GM12878 (cell line): ENCODE measurements around the gene DCAF12L1. TPM values are rescaled to one million over a fixed set of nuclear protein-coding genes. Genes with fewer than 3 reads are reported as not detected.

ENCODE experiments used
- ATAC-seq: fragments of 200-7000 bp; cut with Tn5 transposase; 3 replicates; pipeline ENCODE4 v1.9.1; 2020; ENCODE audit warnings: mild to moderate bottlenecking, moderate library complexity
- BruUV-seq: library from RNA; stranded (reverse); fragments of 400-500 nt; replicated peaks from 2 replicates; lab custom pipeline; 2021; lab: Mats Ljungman, UMichigan
- CTCF ChIA-PET: fragments of 300-600 bp; sonication (Branson Sonifier 250); formaldehyde crosslinking; extraction: SDS; loops from one replicate; lab custom pipeline; 2021; ENCODE audit warnings: inconsistent platforms; lab: Yijun Ruan, JAX
- POLR2A ChIA-PET: fragments of 350-600 bp; formaldehyde crosslinking; extraction: SDS; loops from one replicate; lab custom pipeline; 2021; ENCODE audit warnings: inconsistent platforms; lab: Charles Lee
- RAD21 ChIA-PET: fragments of 300-600 bp; sonication (Branson Sonifier 250); formaldehyde crosslinking; loops from one replicate; lab custom pipeline; 2023; ENCODE audit warnings: antibody characterized with exemption; ENCODE audit not compliant: unreplicated experiment; lab: Charles Lee
- SMC1A ChIA-PET: fragments of 300-600 bp; sonication (Branson Sonifier 250); formaldehyde crosslinking; loops from one replicate; lab custom pipeline; 2023; ENCODE audit not compliant: unreplicated experiment, uncharacterized antibody; lab: Charles Lee
- DNase-seq: peaks from one replicate; pipeline ENCODE4 v3.0.0-alpha.2; 2011; ENCODE audit warnings: low read depth, low spot score
- FAIRE-seq: peaks from 3 replicates; lab custom pipeline; 2011; peaks lifted over from hg19 to GRCh38; lab: Jason Lieb, UNC
- H2AFZ ChIP-seq: 2 replicates; pipeline ENCODE4 v1.6.0; 2011; ENCODE audit warnings: low read depth, low read length, control low read depth; ENCODE audit not compliant: control insufficient read depth
- H3K27ac ChIP-seq: 2 replicates; pipeline ENCODE4 v1.5.1; 2011; ENCODE audit warnings: control low read depth; ENCODE audit not compliant: control insufficient read depth, insufficient read depth
- H3K27me3 ChIP-seq, 2 experiments: replicated peaks in 1 of 2; 2 replicates each; pipeline versions ENCODE4 v1.6.0 to v1.6.1; 2011; ENCODE audit warnings: low read length in 1 of 2; ENCODE audit not compliant: control insufficient read depth in 2 of 2, insufficient read depth in 2 of 2
- H3K36me3 ChIP-seq, 2 experiments: 2 replicates each; pipeline ENCODE4 v1.5.1; 2011; ENCODE audit warnings: low read length in 1 of 2; ENCODE audit not compliant: control insufficient read depth in 2 of 2, insufficient read depth in 2 of 2
- H3K4me1 ChIP-seq: 2 replicates; pipeline ENCODE4 v1.6.1; 2011; ENCODE audit warnings: mild to moderate bottlenecking, low read length, moderate library complexity, mixed read lengths; ENCODE audit not compliant: control insufficient read depth, insufficient read depth
- H3K4me2 ChIP-seq: 2 replicates; pipeline ENCODE4 v1.6.0; 2011; ENCODE audit warnings: control low read depth; ENCODE audit not compliant: control insufficient read depth, insufficient read depth
- H3K4me3 ChIP-seq: fragments of 200-600 bp; sonication (generic); 2 replicates; pipeline ENCODE4 v1.5.1; 2016
- H3K79me2 ChIP-seq: 2 replicates; pipeline ENCODE4 v1.6.0; 2011; ENCODE audit warnings: low read length; ENCODE audit not compliant: control insufficient read depth, insufficient read depth
- H3K9ac ChIP-seq: 2 replicates; pipeline ENCODE4 v1.8.0; 2011; ENCODE audit warnings: low read length, control low read depth, mixed read lengths; ENCODE audit not compliant: control insufficient read depth, insufficient read depth
- H3K9me3 ChIP-seq: replicated peaks from 3 replicates; pipeline ENCODE4 v1.5.1; 2011; ENCODE audit warnings: mild to moderate bottlenecking, low read length; ENCODE audit not compliant: control insufficient read depth, insufficient read depth
- H4K20me1 ChIP-seq: 2 replicates; pipeline ENCODE4 v1.6.0; 2011; ENCODE audit not compliant: control insufficient read depth, insufficient read depth
- HDGF ChIP-seq: fragments of 450-650 bp; IDR thresholded peaks from 2 replicates; pipeline ENCODE4 v1.6.1; 2016; ENCODE audit warnings: antibody characterized with exemption
- MTA2 ChIP-seq: fragments of 450-650 bp; IDR thresholded peaks from 2 replicates; pipeline ENCODE4 v1.6.1; 2016; ENCODE audit warnings: low read depth, mild to moderate bottlenecking, moderate library complexity
- NFIC ChIP-seq: IDR thresholded peaks from 2 replicates; pipeline ENCODE4 v1.6.1; 2012; ENCODE audit warnings: low read depth, mild to moderate bottlenecking, inconsistent platforms, low read length, moderate library complexity
- ZNF384 ChIP-seq: IDR thresholded peaks from 2 replicates; pipeline ENCODE4 v1.6.1; 2012; ENCODE audit warnings: low read depth, mild to moderate bottlenecking, low read length, improper control_type of control experiment, borderline replicate concordance
- WGBS: methylation state at CpG from one replicate; pipeline ENCODE4 v1.1.6; 2016; ENCODE audit warnings: low lambda C conversion rate; ENCODE audit not compliant: insufficient replicate concordance, insufficient coverage; ENCODE audit errors: missing lambda C conversion rate; 5-methylcytosine and 5-hydroxymethylcytosine counted together
- in situ Hi-C: fragments of 300-500 bp; cut with MboI; formaldehyde crosslinking; loops from 9 replicates; pipeline ENCODE4 v1.14.3; 2018; ENCODE audit warnings: mixed read lengths
- intact Hi-C: fragments of 100-400 bp; cut with micrococcal nuclease; formaldehyde crosslinking; loops from one replicate; pipeline ENCODE4 v1.14.2; 2022; ENCODE audit not compliant: unreplicated experiment
- polyA plus RNA-seq, 11 experiments: library from polyadenylated mRNA; depleted of rRNA in 4 of 11; unstranded in 6 of 11; stranded (reverse) in 5 of 11; fragments of >200 nt; fragmentation: Nextera tagmentation in 4 of 11; fragmentation: Illumina TruSeq in 1 of 11; extraction: Ambion mirVana in 4 of 11; extraction: Trizol in 1 of 11; gene quantifications; 1 replicate in 1 of 11; 2 replicates in 10 of 11; pipeline versions ENCODE4 v1.2.1 to v1.2.3, GENCODE V29; 2011 to 2016; ENCODE audit warnings: inconsistent platforms in 2 of 11, missing spikeins in 2 of 11, low read depth in 1 of 11
- total RNA-seq, 4 experiments: library from RNA; depleted of rRNA in 3 of 4; stranded (reverse); fragments of >200 nt in 3 of 4; fragmentation: Illumina TruSeq in 1 of 4; extraction: Trizol in 1 of 4; gene quantifications; 2 replicates each; pipeline versions ENCODE4 v1.2.1 to v1.2.3, GENCODE V29; 2013 to 2021
- TF ChIP-seq, protein P1 (sequence below): fragments of 150-350 bp; IDR thresholded peaks from 2 replicates; pipeline ENCODE4 v1.6.1; 2016; ENCODE audit warnings: low read depth, low read length

DCAF12L1 gene
- total and polyA plus RNA-seq, 10 of the 15 experiments (the other 5 are each of a cell fraction or from before 2014, with no cell fraction given): not detected

GRCh38 chrX:126557151-126557550 is 4.5 kb upstream of the DCAF12L1 start:
- no peak for DNase-seq
- Histone ChIP-seq H3K4me1 (no peaks in the 10 kb centered on the region), H3K27ac (no peak overlapping the region), H3K4me3 (no peak overlapping the region), H3K36me3 (no peaks in the 10 kb centered on the region), H3K4me2 (no peak overlapping the region), H3K27me3 (no peaks in the 10 kb centered on the region), H4K20me1 (no peaks in the 10 kb centered on the region), H3K9ac (no peak overlapping the region), H3K9me3 (no peaks in the 10 kb centered on the region; the same call in 2 of the 3 replicates)
- no peak for FAIRE-seq
- ATAC-seq: no peak
- ChIA-PET SMC1A (no interaction called here), RAD21 (no interaction called here)
- in situ Hi-C loops (no loop called here), intact Hi-C loops (no loop called here)
- WGBS: 4% methylated on average over 1 of the region's 1 CpG
- BruUV-seq: no TSS peak
- TF ChIP-seq, protein P1, sequence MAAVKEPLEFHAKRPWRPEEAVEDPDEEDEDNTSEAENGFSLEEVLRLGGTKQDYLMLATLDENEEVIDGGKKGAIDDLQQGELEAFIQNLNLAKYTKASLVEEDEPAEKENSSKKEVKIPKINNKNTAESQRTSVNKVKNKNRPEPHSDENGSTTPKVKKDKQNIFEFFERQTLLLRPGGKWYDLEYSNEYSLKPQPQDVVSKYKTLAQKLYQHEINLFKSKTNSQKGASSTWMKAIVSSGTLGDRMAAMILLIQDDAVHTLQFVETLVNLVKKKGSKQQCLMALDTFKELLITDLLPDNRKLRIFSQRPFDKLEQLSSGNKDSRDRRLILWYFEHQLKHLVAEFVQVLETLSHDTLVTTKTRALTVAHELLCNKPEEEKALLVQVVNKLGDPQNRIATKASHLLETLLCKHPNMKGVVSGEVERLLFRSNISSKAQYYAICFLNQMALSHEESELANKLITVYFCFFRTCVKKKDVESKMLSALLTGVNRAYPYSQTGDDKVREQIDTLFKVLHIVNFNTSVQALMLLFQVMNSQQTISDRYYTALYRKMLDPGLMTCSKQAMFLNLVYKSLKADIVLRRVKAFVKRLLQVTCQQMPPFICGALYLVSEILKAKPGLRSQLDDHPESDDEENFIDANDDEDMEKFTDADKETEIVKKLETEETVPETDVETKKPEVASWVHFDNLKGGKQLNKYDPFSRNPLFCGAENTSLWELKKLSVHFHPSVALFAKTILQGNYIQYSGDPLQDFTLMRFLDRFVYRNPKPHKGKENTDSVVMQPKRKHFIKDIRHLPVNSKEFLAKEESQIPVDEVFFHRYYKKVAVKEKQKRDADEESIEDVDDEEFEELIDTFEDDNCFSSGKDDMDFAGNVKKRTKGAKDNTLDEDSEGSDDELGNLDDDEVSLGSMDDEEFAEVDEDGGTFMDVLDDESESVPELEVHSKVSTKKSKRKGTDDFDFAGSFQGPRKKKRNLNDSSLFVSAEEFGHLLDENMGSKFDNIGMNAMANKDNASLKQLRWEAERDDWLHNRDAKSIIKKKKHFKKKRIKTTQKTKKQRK: no peak
- no peak for TF ChIP-seq HDGF
- TF ChIP-seq MTA2: no peak
- no peak for TF ChIP-seq NFIC
- TF ChIP-seq ZNF384: no peak
- TF ChIP-seq, all 136 proteins: peak for 0
- H3K79me2 ChIP-seq: no peaks in the 10 kb centered on the region
- ChIA-PET POLR2A (no interaction called here), CTCF (no interaction called here)
- no peak overlapping the region for H2AFZ ChIP-seq
